ENCODE measurements around the gene STXBP2. TPM values are rescaled to one million over a fixed set of nuclear protein-coding genes. Genes with fewer than 3 reads are reported as not detected.

The STXBP2 gene
- total RNA-seq, 3 donors from 2014 or later (not counting 1 experiment from before 2014, with no cell fraction given): 366 to 409 (median 384) TPM

- DNase-seq: peak in 1 of 2 donors; percentile 89
- Mint-ChIP-seq H3K4me1 (peaks cover 13 to 43% of the 10 kb centered on the region in 2 donors), H3K36me3 (no peaks in the 10 kb centered on the region), H3K4me3 (peak overlapping the region; percentile 47), H3K27ac (no peak overlapping the region), H3K27me3 (ENCODE audit: low read depth in 2 of 2) (peaks cover 13 to 20% of the 10 kb centered on the region in 2 donors), H3K9me3 (no peaks in the 10 kb centered on the region)
- no peak overlapping the region for H3K4me3 ChIP-seq (ENCODE audit: low read length)
- H3K27ac ChIP-seq (ENCODE audit: low read length): no peak overlapping the region
- ATAC-seq: peak in 2 of 3 donors; percentile 15 to 22
- TF ChIP-seq CTCF (IDR thresholded peaks at IDR 0.05): no peak
- WGBS (ENCODE audit: insufficient coverage): 35% methylated on average over 29 of the region's 30 CpGs
- H3K4me1 ChIP-seq (ENCODE audit: control insufficient read depth, insufficient read depth, low read length): peaks cover 54% of the 10 kb centered on the region
- H3K36me3 ChIP-seq (ENCODE audit: control insufficient read depth, insufficient read depth, low read length): peaks cover 13% of the 10 kb centered on the region
- no peaks in the 10 kb centered on the region for H3K27me3 ChIP-seq (ENCODE audit: control insufficient read depth, insufficient read depth, low read length)
- no peaks in the 10 kb centered on the region for H3K9me3 ChIP-seq (ENCODE audit: control insufficient read depth, insufficient read depth, low read length)
- intact Hi-C loops (cut with micrococcal nuclease): loop anchor here (10.0 kb wide), 1 partner anchor 324 kb away; no protein-coding TSS in a partner anchor
Measured at GRCh38 chr19:7678971-7679751, 42.3 kb downstream of the STXBP2 start.

GRCh38 chr19:7679771-7680605 is 43.1 kb downstream of the STXBP2 start:
- Mint-ChIP-seq H3K27me3 (ENCODE audit: low read depth in 2 of 2) (peaks cover 13 to 20% of the 10 kb centered on the region in 2 donors), H3K4me3 (peak overlapping the region; percentile 60), H3K4me1 (peaks cover 13 to 37% of the 10 kb centered on the region in 2 donors), H3K36me3 (no peaks in the 10 kb centered on the region), H3K27ac (peak overlapping the region; percentile 36 to 94), H3K9me3 (no peaks in the 10 kb centered on the region)
- Histone ChIP-seq H3K4me1 (ENCODE audit: control insufficient read depth, insufficient read depth, low read length) (peaks cover 51% of the 10 kb centered on the region), H3K36me3 (ENCODE audit: control insufficient read depth, insufficient read depth, low read length) (peaks cover 13% of the 10 kb centered on the region), H3K9me3 (ENCODE audit: control insufficient read depth, insufficient read depth, low read length) (no peaks in the 10 kb centered on the region), H3K4me3 (ENCODE audit: low read length) (peak overlapping the region; percentile 14), H3K27ac (ENCODE audit: low read length) (no peak overlapping the region), H3K27me3 (ENCODE audit: control insufficient read depth, insufficient read depth, low read length) (no peaks in the 10 kb centered on the region)
- DNase-seq: no peak
- no peak for TF ChIP-seq CTCF (IDR thresholded peaks at IDR 0.05)
- WGBS (ENCODE audit: insufficient coverage): 64% methylated on average over 22 of the region's 22 CpGs
- intact Hi-C loops (cut with micrococcal nuclease): loop anchor here (2.0 to 10.0 kb wide), 3 partner anchors 45 to 325 kb away; partner anchors contain the start of genes PCP2 and STXBP2
- ATAC-seq: no peak

- peak; percentile 94 for TF ChIP-seq CTCF (IDR thresholded peaks at IDR 0.05)
- peaks cover 13 to 19% of the 10 kb centered on the region in 2 donors for H3K27me3 Mint-ChIP-seq (ENCODE audit: low read depth in 2 of 2)
- peak within 1 kb of the TSS; percentile 69 to 94 for H3K27ac Mint-ChIP-seq
- Histone ChIP-seq H3K27ac (ENCODE audit: low read length) (peak within 1 kb of the TSS; percentile 70), H3K9me3 (ENCODE audit: control insufficient read depth, insufficient read depth, low read length) (no peaks in the 10 kb centered on the region), H3K4me3 (ENCODE audit: low read length) (peak within 1 kb of the TSS; percentile 100), H3K36me3 (ENCODE audit: control insufficient read depth, insufficient read depth, low read length) (peaks cover 13% of the 10 kb centered on the region), H3K27me3 (ENCODE audit: control insufficient read depth, insufficient read depth, low read length) (no peaks in the 10 kb centered on the region), H3K4me1 (ENCODE audit: control insufficient read depth, insufficient read depth, low read length) (peaks cover 51% of the 10 kb centered on the region)
- WGBS (ENCODE audit: insufficient coverage): under 1% methylated on average over 79 of the region's 79 CpGs
- peak within 1 kb of the TSS; percentile 91 for H3K4me3 Mint-ChIP-seq
- ATAC-seq (peak; percentile 80 to 91 (median 82)), DNase-seq (peak; percentile 92 to 95)
- intact Hi-C loops (cut with micrococcal nuclease): loop anchor here (1.0 to 10.0 kb wide), 4 partner anchors 10 to 112 kb away; partner anchors contain the start of genes PCP2 and STXBP2
- H3K9me3 Mint-ChIP-seq: no peaks in the 10 kb centered on the region
- H3K4me1 Mint-ChIP-seq: peaks cover 13 to 43% of the 10 kb centered on the region in 2 donors
- H3K36me3 Mint-ChIP-seq: no peaks in the 10 kb centered on the region
Measured at GRCh38 chr19:7680606-7681339, 43.9 kb downstream of the STXBP2 start, which contains the start of gene TRAPPC5. Gene TRAPPC5, plus strand, starts transcription at chr19:7680833. Its CDS starts 1,421 bp downstream, at chr19:7682254.
